DMS153 treated with DMSO at 0.1 percent for 48 hours (cell line): ENCODE results near the gene GRM4.
A peak's percentile ranks its signal among the peaks of the same experiment; 100 is the strongest.

Experiments
- DNase-seq: peaks from one replicate; lab custom pipeline; 2025; ENCODE audit not compliant: unreplicated experiment; lab: John Stamatoyannopoulos, UW

Gene GRM4

GRCh38 chr6:34157851-34158250 is 12.0 kb upstream of the GRM4 start:
- DNase-seq, result no peak

- no peak for DNase-seq
These were observed 11.4 kb upstream of the GRM4 start for GRCh38 chr6:34157236-34157830.

GRCh38 chr6:34155471-34156300 is 9.8 kb upstream of the GRM4 start:
- DNase-seq, result no peak

- DNase-seq, result peak; percentile 17
These were observed 9.0 kb upstream of the GRM4 start for GRCh38 chr6:34154668-34155447.

GRCh38 chr6:34152806-34153520 is 7.1 kb upstream of the GRM4 start:
- no peak for DNase-seq

- no peak for DNase-seq
These were observed 6.2 kb upstream of the GRM4 start for GRCh38 chr6:34152042-34152524.

GRCh38 chr6:34151321-34152041 is 5.6 kb upstream of the GRM4 start:
- DNase-seq, result no peak

- DNase-seq, result no peak
These were observed 4.9 kb upstream of the GRM4 start for GRCh38 chr6:34150766-34151165.

- no peak for DNase-seq
These were observed 4.0 kb upstream of the GRM4 start for GRCh38 chr6:34149831-34150400.

- no peak for DNase-seq
These were observed 3.5 kb upstream of the GRM4 start for GRCh38 chr6:34149452-34149810.

- DNase-seq, result no peak
These were observed 3.0 kb upstream of the GRM4 start for GRCh38 chr6:34148631-34149451.

GRCh38 chr6:34147906-34148630 is 2.2 kb upstream of the GRM4 start:
- DNase-seq, result no peak

GRCh38 chr6:34146801-34147592 is 1.1 kb upstream of the GRM4 start:
- no peak for DNase-seq

GRCh38 chr6:34145161-34146020 is 496 bp downstream of the GRM4 start:
- DNase-seq, result peak; percentile 43

GRCh38 chr6:34144581-34145160 is 1.2 kb downstream of the GRM4 start:
- DNase-seq, result no peak

GRCh38 chr6:34143884-34144580 is 1.9 kb downstream of the GRM4 start:
- no peak for DNase-seq
